GM18520 (cell line): ENCODE measurements around the gene CLCN4.

ENCODE experiments used
- ATAC-seq: cut with Tn5 transposase; IDR thresholded peaks from one replicate; pipeline ENCODE4 v1.9.1; 2021; ENCODE audit not compliant: unreplicated experiment

CLCN4 gene

GRCh38 chrX:10166248-10166716, 9.5 kb downstream of the CLCN4 start:
- no peak for ATAC-seq

- no peak for ATAC-seq
Measured at GRCh38 chrX:10166731-10167151, 10.0 kb downstream of the CLCN4 start.

GRCh38 chrX:10167573-10167972, 10.8 kb downstream of the CLCN4 start:
- no peak for ATAC-seq

DNA sequence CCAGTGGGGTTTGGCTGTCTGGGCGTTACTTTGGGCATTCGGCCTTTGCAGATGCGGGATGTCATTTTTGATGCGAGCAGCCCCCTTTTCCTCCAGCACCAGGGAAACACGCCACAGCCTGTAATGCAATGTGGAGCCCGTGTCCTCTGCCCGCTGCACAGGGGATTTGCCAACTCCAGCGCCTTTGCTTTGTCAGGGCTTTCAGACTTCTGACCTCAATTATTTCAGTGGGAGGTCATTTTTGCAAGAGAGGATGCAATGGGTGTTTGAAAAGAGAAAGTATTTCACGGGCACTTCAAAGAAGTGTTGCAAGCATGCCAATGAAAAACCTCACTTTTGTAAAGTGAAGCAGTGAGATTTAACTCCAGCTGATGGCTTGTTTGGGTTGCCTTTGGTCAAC, 11.5 kb downstream of the CLCN4 start:
- ATAC-seq: no peak

- no peak for ATAC-seq
Measured at GRCh38 chrX:10169175-10169574, 12.4 kb downstream of the CLCN4 start.

DNA sequence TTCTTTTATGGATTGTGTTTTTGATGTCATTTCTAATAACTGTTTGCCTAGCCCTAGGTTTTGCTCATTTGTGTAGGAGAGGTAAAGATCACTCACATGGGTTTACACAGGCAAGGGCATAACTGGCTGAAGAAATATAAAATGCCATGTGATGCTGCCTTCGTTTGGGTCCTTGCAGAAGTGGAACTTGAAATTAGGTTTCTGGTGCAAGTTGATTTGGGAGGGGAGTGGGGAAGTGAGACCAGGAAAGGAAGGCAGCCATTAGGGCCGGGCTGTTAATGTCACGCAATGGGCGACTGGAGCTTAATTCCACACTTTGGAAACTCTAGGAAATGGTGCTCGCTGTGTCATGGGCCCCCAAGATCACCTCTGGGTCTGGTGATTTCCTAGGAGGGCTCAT, 14.5 kb downstream of the CLCN4 start:
- ATAC-seq: no peak

DNA sequence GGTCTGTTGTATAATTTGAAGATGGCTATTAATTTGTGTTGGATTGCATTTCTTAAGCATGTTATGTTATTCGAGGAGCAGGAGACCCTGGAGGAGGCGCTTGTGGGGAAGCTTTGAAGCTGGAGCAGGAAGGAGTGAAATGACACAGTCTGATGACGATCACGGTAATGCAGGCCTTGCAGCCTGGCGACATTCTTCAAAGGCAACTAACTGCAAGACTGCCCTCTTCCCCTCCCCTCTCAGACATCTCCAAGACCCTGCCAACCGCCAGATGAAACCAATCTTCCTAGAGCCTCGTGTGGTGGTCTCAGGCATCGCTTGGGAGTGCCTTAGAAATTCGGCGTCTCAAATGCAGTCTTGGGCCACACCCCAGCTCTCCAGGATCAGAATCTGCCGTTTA, 16.1 kb downstream of the CLCN4 start:
- no peak for ATAC-seq

- no peak for ATAC-seq
Measured at GRCh38 chrX:10173331-10173900, 16.6 kb downstream of the CLCN4 start.

GRCh38 chrX:10174051-10174450, 17.3 kb downstream of the CLCN4 start:
- no peak for ATAC-seq

GRCh38 chrX:10174810-10175209, 18.0 kb downstream of the CLCN4 start:
- no peak for ATAC-seq

DNA sequence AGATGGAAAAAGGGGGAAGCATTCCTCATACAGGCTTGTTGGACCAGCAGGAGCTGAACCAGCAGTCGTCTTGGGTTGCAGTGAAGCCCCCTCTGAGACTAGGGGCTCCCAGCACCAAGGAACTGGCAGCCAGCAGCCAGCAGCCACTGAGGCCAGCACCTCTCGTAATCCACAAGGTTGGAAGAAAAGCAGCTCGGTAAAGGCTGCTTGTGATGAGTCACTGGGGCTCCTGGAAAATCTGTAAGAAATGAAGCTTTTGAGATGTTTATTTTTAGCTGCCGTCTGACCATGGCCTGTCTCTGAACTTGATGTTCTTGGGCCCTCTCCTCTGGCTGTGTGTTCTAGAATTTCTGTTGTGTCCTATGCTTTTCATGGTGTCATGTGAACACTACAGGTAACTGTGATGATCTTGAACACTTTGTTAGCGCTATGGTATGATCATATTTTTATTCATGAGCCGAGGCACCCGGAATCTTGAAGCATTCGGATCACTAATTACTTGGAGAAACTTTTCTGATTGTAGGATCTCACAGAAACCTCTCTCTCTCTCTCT, 18.6 kb downstream of the CLCN4 start:
- no peak for ATAC-seq

GRCh38 chrX:10176121-10177003, 19.6 kb downstream of the CLCN4 start:
- ATAC-seq: no peak

GRCh38 chrX:10177004-10177396, 20.2 kb downstream of the CLCN4 start:
- no peak for ATAC-seq

- no peak for ATAC-seq
Measured at GRCh38 chrX:10177601-10178000, 20.8 kb downstream of the CLCN4 start.

GRCh38 chrX:10178866-10179463, 22.2 kb downstream of the CLCN4 start:
- ATAC-seq: no peak

GRCh38 chrX:10183760-10184159, 27.0 kb downstream of the CLCN4 start:
- no peak for ATAC-seq

- no peak for ATAC-seq
Measured at GRCh38 chrX:10184411-10184810, 27.6 kb downstream of the CLCN4 start.

- ATAC-seq: no peak
Measured at GRCh38 chrX:10186355-10186754, 29.6 kb downstream of the CLCN4 start.

DNA sequence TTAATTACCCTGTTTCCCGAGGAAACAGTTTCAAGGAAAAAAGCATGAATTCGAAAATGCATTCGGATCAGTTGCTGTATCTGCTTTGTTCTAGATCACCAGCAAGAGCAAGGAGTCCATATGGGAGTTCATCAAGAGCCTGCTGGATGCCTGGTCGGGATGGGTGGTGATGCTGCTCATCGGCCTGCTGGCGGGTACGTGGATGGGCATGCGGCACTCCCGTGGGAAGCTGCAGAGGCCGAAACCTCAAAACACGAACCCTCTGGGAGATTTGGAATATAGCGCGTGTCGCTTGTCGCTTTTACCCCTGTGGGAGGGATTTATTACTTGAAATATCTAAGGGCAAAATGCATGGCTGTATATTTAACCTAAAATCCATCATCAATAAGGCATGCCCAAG, 30.6 kb downstream of the CLCN4 start:
- no peak for ATAC-seq

- peak; percentile 91 for ATAC-seq
Measured at GRCh38 chrX:10189317-10190268, 32.8 kb downstream of the CLCN4 start.

- no peak for ATAC-seq
Measured at GRCh38 chrX:10190367-10190766, 33.6 kb downstream of the CLCN4 start.
